Right atrium auricular region (tissue), 2 donors: Measurements from ENCODE around the gene ARRDC5. TPM values are rescaled to one million over a fixed set of nuclear protein-coding genes. Genes with fewer than 3 reads are reported as not detected.
A peak's percentile ranks its signal among the peaks of the same experiment; 100 is the strongest.
"Not testable (repeated sequence)": the region's sequence is repeated elsewhere in the genome, so short reads cannot be mapped to it uniquely, and the experiment has no call there.

Experiments
- DNase-seq: peaks from one replicate; pipeline ENCODE4 v3.0.0-alpha.2; 2019; ENCODE audit warnings: low spot score
- H3K27ac ChIP-seq, 2 donors: fragments of 200-600 bp; sonication (generic); 1 replicate in 1 of 2; 2 replicates in 1 of 2; pipeline ENCODE4 v1.5.1; 2016 to 2019
- H3K27me3 ChIP-seq, 2 donors: fragments of 200-600 bp; sonication (generic); one replicate each; pipeline versions ENCODE4 v1.5.1 to v1.6.0; 2017 to 2019
- H3K36me3 ChIP-seq: fragments of 200-600 bp; sonication (generic); one replicate; pipeline ENCODE4 v1.5.1; 2016
- H3K4me1 ChIP-seq, 2 donors: fragments of 200-600 bp; sonication (generic); one replicate each; pipeline versions ENCODE4 v1.5.1 to v1.6.0; 2017 to 2019
- H3K4me3 ChIP-seq, 2 donors: fragments of 200-600 bp; sonication (generic); 1 replicate in 1 of 2; 2 replicates in 1 of 2; pipeline ENCODE4 v1.5.1; 2017 to 2019; ENCODE audit warnings: mild to moderate bottlenecking in 1 of 2, moderate library complexity in 1 of 2
- H3K9me3 ChIP-seq, 2 donors: fragments of 200-600 bp; sonication (generic); one replicate each; pipeline ENCODE4 v1.5.1; 2019
- CTCF ChIP-seq, 2 donors: fragments of 200-600 bp; sonication (generic); IDR thresholded peaks; one replicate each; pipeline ENCODE4 v1.5.1; 2019; ENCODE audit warnings: antibody characterized with exemption in 2 of 2
- total RNA-seq, 2 donors: library from RNA; depleted of rRNA; stranded (reverse); fragments of >200 nt; gene quantifications; one replicate each; pipeline ENCODE4 v1.1.0, GENCODE V29; 2016

ARRDC5 gene
- total RNA-seq, 2 donors from 2014 or later, result not detected

DNA sequence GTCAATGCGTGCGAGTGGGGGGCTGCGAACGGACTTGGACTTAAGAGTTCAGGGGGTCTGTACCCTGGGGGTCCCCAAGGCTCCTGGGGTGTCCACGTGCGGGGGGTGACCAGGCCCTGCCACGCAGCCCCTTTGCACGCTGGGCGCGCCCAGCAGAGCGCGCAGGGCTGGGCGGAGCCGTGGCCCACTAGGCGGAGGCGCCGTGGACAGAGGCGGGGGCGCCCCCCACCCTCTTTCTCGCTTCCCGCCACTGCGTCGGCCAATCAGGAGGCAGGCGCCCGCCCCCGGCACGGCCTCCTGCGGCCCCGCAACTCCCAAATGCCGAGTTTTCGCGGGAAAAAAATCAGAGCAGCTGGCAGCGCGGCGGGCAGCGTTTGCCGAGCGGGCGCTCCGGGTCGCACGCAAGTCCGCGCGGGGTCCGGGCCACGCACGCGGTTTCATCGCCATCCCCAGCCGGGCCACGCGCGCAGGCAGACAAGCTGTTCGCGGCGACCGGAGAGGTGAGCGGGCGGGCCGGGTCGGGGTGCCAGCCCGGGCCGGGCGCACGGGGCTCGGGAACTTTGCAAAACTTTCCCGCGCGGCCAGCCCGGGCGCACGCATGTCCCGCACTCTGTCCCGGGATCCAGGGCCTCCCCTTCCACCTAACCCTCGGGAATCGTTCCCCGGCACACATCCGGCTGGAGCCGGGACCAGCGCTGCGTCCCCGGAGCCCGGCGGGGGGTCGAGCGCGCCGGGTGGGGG lies 6.6 kb upstream of the ARRDC5 start, which contains the start of gene UHRF1:
Gene UHRF1, plus strand, starts transcription at position 346 of the 741 bp plus-strand sequence. CDS start 1,385 bp downstream, outside the sequence.
- no peak for TF ChIP-seq CTCF (IDR thresholded peaks at IDR 0.05)
- no peak within 1 kb of the TSS for H3K27ac ChIP-seq

GRCh38 chr19:4908781-4909155 lies 6.1 kb upstream of the ARRDC5 start:
- no peak overlapping the region for H3K4me3 ChIP-seq
- H3K9me3 ChIP-seq, result no peaks in the 10 kb centered on the region
- no peaks in the 10 kb centered on the region for H3K36me3 ChIP-seq
- DNase-seq, result no peak
- no peak for TF ChIP-seq CTCF (IDR thresholded peaks at IDR 0.05)
- peaks cover 0 to 26% of the 10 kb centered on the region in 2 donors for H3K4me1 ChIP-seq
- no peak overlapping the region for H3K27ac ChIP-seq
- no peaks in the 10 kb centered on the region for H3K27me3 ChIP-seq

More for the DNA sequence above, 6.6 kb upstream of the ARRDC5 start, which contains the start of gene UHRF1:
- peaks cover 0 to 26% of the 10 kb centered on the region in 2 donors for H3K4me1 ChIP-seq
- H3K36me3 ChIP-seq, result no peaks in the 10 kb centered on the region
- H3K27me3 ChIP-seq, result no peaks in the 10 kb centered on the region
- H3K9me3 ChIP-seq, result no peaks in the 10 kb centered on the region
- peak within 1 kb of the TSS; percentile 64 to 65 for H3K4me3 ChIP-seq
- DNase-seq, result no peak

DNA sequence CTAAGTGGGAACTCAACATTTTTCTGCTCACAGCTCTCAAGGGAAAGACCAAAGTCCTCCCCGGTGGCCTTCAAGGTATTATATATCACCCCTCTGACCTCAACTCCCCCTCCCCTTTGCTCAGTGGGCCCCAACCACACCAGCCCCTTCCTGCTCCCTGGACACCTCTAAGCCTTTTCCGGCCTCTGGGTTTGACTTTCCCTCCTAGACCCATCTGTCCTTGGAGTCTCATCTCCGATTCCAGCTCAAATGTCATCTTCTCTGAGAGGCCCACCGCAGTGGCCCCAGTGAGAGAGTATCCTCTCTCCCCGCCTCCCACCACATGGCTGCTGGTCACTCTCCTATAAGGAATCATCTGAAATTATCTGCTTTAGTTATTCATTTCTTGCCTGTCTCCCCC lies 5.7 kb upstream of the ARRDC5 start:
- H3K27me3 ChIP-seq, result no peaks in the 10 kb centered on the region
- TF ChIP-seq CTCF (IDR thresholded peaks at IDR 0.05), result no peak
- H3K27ac ChIP-seq, result no peak overlapping the region
- H3K36me3 ChIP-seq, result no peaks in the 10 kb centered on the region
- no peak overlapping the region for H3K4me3 ChIP-seq
- H3K9me3 ChIP-seq, result no peaks in the 10 kb centered on the region
- peaks cover 0 to 26% of the 10 kb centered on the region in 2 donors for H3K4me1 ChIP-seq
- no peak for DNase-seq

DNA sequence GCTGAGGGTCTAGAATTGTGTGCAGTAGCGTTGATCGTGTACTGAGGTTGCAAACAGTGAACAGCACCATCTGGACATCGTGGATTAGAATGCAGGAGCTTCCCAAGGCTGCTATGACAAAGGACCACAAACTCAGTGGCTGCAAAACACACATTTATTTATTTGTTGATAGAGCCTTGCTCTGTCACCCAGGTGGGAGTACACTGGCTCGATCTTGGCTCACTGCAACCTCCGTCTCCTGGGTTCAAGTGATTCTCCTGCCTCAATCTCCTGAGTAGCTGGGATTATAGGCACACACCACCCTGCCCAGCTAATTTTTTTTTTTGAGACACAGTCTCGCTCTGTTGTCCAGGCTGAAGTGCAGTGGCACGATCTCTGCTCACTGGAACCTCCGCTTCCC lies 4.3 kb upstream of the ARRDC5 start:
- no peak overlapping the region for H3K27ac ChIP-seq
- no peak for DNase-seq
- no peaks in the 10 kb centered on the region for H3K9me3 ChIP-seq
- peaks cover 0 to 24% of the 10 kb centered on the region in 2 donors for H3K4me1 ChIP-seq
- no peaks in the 10 kb centered on the region for H3K36me3 ChIP-seq
- no peaks in the 10 kb centered on the region for H3K27me3 ChIP-seq
- H3K4me3 ChIP-seq, result no peak overlapping the region
- TF ChIP-seq CTCF (IDR thresholded peaks at IDR 0.05), result no peak

DNA sequence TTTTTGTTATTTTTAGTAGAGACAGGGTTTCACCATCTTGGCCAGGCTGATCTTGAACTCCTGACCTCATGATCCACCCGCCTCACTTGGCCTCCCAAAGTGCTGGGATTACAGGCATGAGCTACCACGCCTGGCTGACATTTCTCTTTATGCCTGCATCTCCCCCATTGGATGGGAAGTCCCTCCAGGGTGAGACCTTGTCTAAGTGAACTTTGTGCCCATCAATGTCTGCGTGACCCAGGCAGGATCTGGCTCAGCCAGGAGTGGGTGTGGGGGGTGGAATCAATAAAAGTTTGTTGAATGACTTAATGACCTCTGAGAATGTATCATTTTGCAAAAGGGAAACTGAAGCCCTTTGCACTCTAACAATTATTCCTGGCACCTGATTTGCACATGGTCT lies 1.8 kb upstream of the ARRDC5 start:
- TF ChIP-seq CTCF (IDR thresholded peaks at IDR 0.05), result no peak
- Histone ChIP-seq H3K4me1 (peaks cover 0 to 5% of the 10 kb centered on the region in 2 donors), H3K27me3 (no peaks in the 10 kb centered on the region), H3K36me3 (no peaks in the 10 kb centered on the region), H3K27ac (no peak overlapping the region), H3K4me3 (no peak overlapping the region), H3K9me3 (no peaks in the 10 kb centered on the region)
- no peak for DNase-seq

DNA sequence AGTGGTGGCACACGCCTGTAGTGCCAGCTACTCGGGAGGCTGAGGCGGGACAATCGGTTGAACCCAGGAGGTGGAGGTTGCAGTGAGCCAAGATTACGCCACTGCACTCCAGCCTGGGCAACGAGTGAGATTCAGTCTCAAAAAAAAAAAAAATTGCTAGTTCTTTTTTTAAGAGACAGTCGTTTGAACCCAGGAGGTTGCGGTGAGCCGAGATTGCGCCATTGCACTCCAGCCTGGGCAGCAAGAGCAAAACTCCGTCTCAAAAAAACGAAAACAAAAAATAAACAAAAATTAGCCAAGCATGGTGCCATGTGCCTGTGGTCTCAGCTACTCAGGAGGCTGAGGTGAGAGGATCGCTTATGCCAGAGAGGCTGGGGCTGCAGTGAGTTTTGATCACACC lies 1.8 kb downstream of the ARRDC5 start:
- H3K9me3 ChIP-seq, H3K36me3 ChIP-seq, DNase-seq, H3K27me3 ChIP-seq, H3K27ac ChIP-seq, H3K4me1 ChIP-seq, H3K4me3 ChIP-seq: not testable (repeated sequence)
